OCI-LY3 (cell line): Measurements from ENCODE around the gene ZNF827.

ENCODE experiments used
- H2AFZ ChIP-seq: fragments of 200-600, 300-600 bp; shearing (Covaris generic); 2 replicates; pipeline ENCODE4 v1.6.0; 2014; ENCODE audit warnings: antibody characterized with exemption, low read depth, low read length
- H3K27ac ChIP-seq: fragments of 200-600, 300-600 bp; sonication (generic); 2 replicates; pipeline ENCODE4 v1.5.1; 2014; ENCODE audit warnings: mild to moderate bottlenecking, low read length, moderate library complexity, mixed read lengths
- H3K27me3 ChIP-seq: fragments of 200-600, 300-600 bp; sonication (generic); 2 replicates; pipeline ENCODE4 v1.6.1; 2014; ENCODE audit warnings: low read depth, low read length, mixed read lengths
- H3K36me3 ChIP-seq: fragments of 200-600, 300-600 bp; sonication (generic); replicated peaks from 2 replicates; pipeline ENCODE3; 2014; ENCODE audit warnings: low read depth, low read length, mixed read lengths
- H3K4me1 ChIP-seq: fragments of 300-600, 200-600 bp; sonication (generic); 2 replicates; pipeline ENCODE4 v1.6.1; 2014; ENCODE audit warnings: low read length, mixed read lengths
- H3K4me2 ChIP-seq: fragments of 200-600, 300-600 bp; sonication (generic); 2 replicates; pipeline ENCODE4 v1.6.1; 2014; ENCODE audit warnings: low read length, mixed read lengths
- H3K4me3 ChIP-seq: fragments of 300-600, 200-600 bp; sonication (generic); 2 replicates; pipeline ENCODE4 v1.5.1; 2014; ENCODE audit warnings: antibody characterized with exemption, mild to moderate bottlenecking, low read length, moderate library complexity
- H3K79me2 ChIP-seq: fragments of 300-600, 200-600 bp; shearing (Covaris generic); 2 replicates; pipeline ENCODE4 v1.6.1; 2014; ENCODE audit warnings: mild to moderate bottlenecking, low read length, mixed read lengths
- H3K9ac ChIP-seq: fragments of 300-600, 200-600 bp; shearing (Covaris generic); 2 replicates; pipeline ENCODE4 v1.6.0; 2014; ENCODE audit warnings: mild to moderate bottlenecking, low read length, moderate library complexity
- H3K9me3 ChIP-seq: fragments of 200-600, 300-600 bp; shearing (Covaris generic); 2 replicates; pipeline ENCODE4 v1.6.1; 2014; ENCODE audit warnings: low read length, mixed read lengths; ENCODE audit not compliant: insufficient read depth
- H4K20me1 ChIP-seq: fragments of 200-600, 300-600 bp; sonication (generic); 2 replicates; pipeline ENCODE4 v1.6.1; 2016; ENCODE audit warnings: low read length, mixed read lengths; ENCODE audit not compliant: insufficient read depth
- CTCF ChIP-seq: fragments of 200-600, 300-600 bp; sonication (generic); IDR thresholded peaks from 2 replicates; pipeline ENCODE4 v1.5.1; 2014; ENCODE audit warnings: antibody characterized with exemption, low read length, low read depth
- EZH2phosphoT487 ChIP-seq: fragments of 200-600 bp; shearing (Covaris generic); IDR thresholded peaks from 2 replicates; pipeline ENCODE4 v1.6.1; 2018; ENCODE audit warnings: antibody characterized with exemption, mixed run types, low read depth

Gene ZNF827

GRCh38 chr4:145879598-145879997 lies 59.0 kb downstream of the ZNF827 start:
- peaks cover 16% of the 10 kb centered on the region for H3K4me1 ChIP-seq
- no peaks in the 10 kb centered on the region for H3K9me3 ChIP-seq
- H3K9ac ChIP-seq: no peak overlapping the region
- H3K4me3 ChIP-seq: no peak overlapping the region
- H3K27ac ChIP-seq: no peak overlapping the region
- no peaks in the 10 kb centered on the region for H3K27me3 ChIP-seq
- H3K36me3 ChIP-seq: peaks cover 47% of the 10 kb centered on the region
- TF ChIP-seq EZH2phosphoT487: no peak
- TF ChIP-seq CTCF: no peak
- H3K79me2 ChIP-seq: peaks cover 41% of the 10 kb centered on the region
- H4K20me1 ChIP-seq: peaks cover 39% of the 10 kb centered on the region
- H2AFZ ChIP-seq: no peak overlapping the region
- H3K4me2 ChIP-seq: no peak overlapping the region

- H3K79me2 ChIP-seq: peaks cover 33% of the 10 kb centered on the region
- TF ChIP-seq CTCF (no peak), EZH2phosphoT487 (no peak)
- peaks cover 41% of the 10 kb centered on the region for H3K36me3 ChIP-seq
- no peak overlapping the region for H3K4me2 ChIP-seq
- no peaks in the 10 kb centered on the region for H3K27me3 ChIP-seq
- no peaks in the 10 kb centered on the region for H3K9me3 ChIP-seq
- no peak overlapping the region for H3K27ac ChIP-seq
- H2AFZ ChIP-seq: no peak overlapping the region
- peaks cover 31% of the 10 kb centered on the region for H4K20me1 ChIP-seq
- H3K4me1 ChIP-seq: peaks cover 11% of the 10 kb centered on the region
- H3K4me3 ChIP-seq: no peak overlapping the region
- H3K9ac ChIP-seq: no peak overlapping the region
These were observed 59.9 kb downstream of the ZNF827 start for GRCh38 chr4:145878501-145879435.

GRCh38 chr4:145876531-145877180 lies 62.0 kb downstream of the ZNF827 start:
- Histone ChIP-seq H3K79me2 (peaks cover 13% of the 10 kb centered on the region), H2AFZ (no peak overlapping the region), H3K4me1 (peaks cover 7% of the 10 kb centered on the region), H3K36me3 (peaks cover 33% of the 10 kb centered on the region), H4K20me1 (peaks cover 18% of the 10 kb centered on the region), H3K27me3 (no peaks in the 10 kb centered on the region), H3K9me3 (no peaks in the 10 kb centered on the region), H3K27ac (no peak overlapping the region), H3K4me2 (no peak overlapping the region), H3K9ac (no peak overlapping the region), H3K4me3 (no peak overlapping the region)
- TF ChIP-seq CTCF (no peak), EZH2phosphoT487 (no peak)

- Histone ChIP-seq H4K20me1 (peaks cover 21% of the 10 kb centered on the region), H3K79me2 (0 out of 2 replicates have a peak, but pooled peaks cover 3% of the 10 kb centered on the region), H3K9ac (no peak overlapping the region), H3K27ac (no peak overlapping the region), H2AFZ (no peak overlapping the region), H3K4me2 (no peak overlapping the region), H3K36me3 (peaks cover 23% of the 10 kb centered on the region), H3K27me3 (no peaks in the 10 kb centered on the region), H3K4me3 (no peak overlapping the region), H3K4me1 (peaks cover 34% of the 10 kb centered on the region), H3K9me3 (no peaks in the 10 kb centered on the region)
- TF ChIP-seq EZH2phosphoT487 (no peak), CTCF (no peak)
These were observed 64.7 kb downstream of the ZNF827 start for GRCh38 chr4:145873901-145874300.
